Lower leg skin (tissue), 4 donors: ENCODE data around the gene PGAM4. TPM values are rescaled to one million over a fixed set of nuclear protein-coding genes. Genes with fewer than 3 reads are reported as not detected.
"Not testable (repeated sequence)": the region's sequence is repeated elsewhere in the genome, so short reads cannot be mapped to it uniquely, and the experiment has no call there.

Experiments
- DNase-seq, 2 donors: peaks; one replicate each; pipeline ENCODE4 v3.0.0-alpha.2; 2019; ENCODE audit warnings: low spot score in 2 of 2
- H3K4me3 ChIP-seq: fragments of 200-600 bp; sonication (generic); 2 replicates; pipeline ENCODE4 v1.5.1; 2017; ENCODE audit warnings: mild to moderate bottlenecking, low read depth; ENCODE audit not compliant: poor library complexity, severe bottlenecking
- POLR2A ChIP-seq, 2 donors: fragments of 450-650 bp; IDR thresholded peaks; one replicate each; pipeline ENCODE4 v1.6.1; 2016 to 2017; ENCODE audit warnings: antibody characterized with exemption in 2 of 2, mild to moderate bottlenecking in 1 of 2, moderate library complexity in 1 of 2
- WGBS, 2 donors: methylation state at CpG; one replicate each; pipeline ENCODE4 v1.1.5; 2018; 5-methylcytosine and 5-hydroxymethylcytosine counted together
- intact Hi-C: fragments of 100-400 bp; cut with DNase I; formaldehyde crosslinking; loops from one replicate; pipeline ENCODE4 v1.15.0; 2023; ENCODE audit warnings: low total_unique reads
- total RNA-seq, 4 donors: library from RNA; depleted of rRNA; stranded (reverse); fragments of >200 nt; gene quantifications; one replicate each; pipeline ENCODE4 v1.1.0, GENCODE V29; 2016
- TF ChIP-seq, protein P1 (sequence below), 3 donors: fragments of 450-650 bp; IDR thresholded peaks; one replicate each; pipeline ENCODE4 v1.5.1; 2016; ENCODE audit warnings: antibody characterized with exemption in 3 of 3, mild to moderate bottlenecking in 3 of 3, moderate library complexity in 2 of 3

PGAM4 gene
- total RNA-seq, 4 donors from 2014 or later = not detected

GRCh38 chrX:77924320-77924859 lies 45.0 kb downstream of the PGAM4 start:
- intact Hi-C loops = no loop called here
- no peak for DNase-seq
- TF ChIP-seq, protein P1, sequence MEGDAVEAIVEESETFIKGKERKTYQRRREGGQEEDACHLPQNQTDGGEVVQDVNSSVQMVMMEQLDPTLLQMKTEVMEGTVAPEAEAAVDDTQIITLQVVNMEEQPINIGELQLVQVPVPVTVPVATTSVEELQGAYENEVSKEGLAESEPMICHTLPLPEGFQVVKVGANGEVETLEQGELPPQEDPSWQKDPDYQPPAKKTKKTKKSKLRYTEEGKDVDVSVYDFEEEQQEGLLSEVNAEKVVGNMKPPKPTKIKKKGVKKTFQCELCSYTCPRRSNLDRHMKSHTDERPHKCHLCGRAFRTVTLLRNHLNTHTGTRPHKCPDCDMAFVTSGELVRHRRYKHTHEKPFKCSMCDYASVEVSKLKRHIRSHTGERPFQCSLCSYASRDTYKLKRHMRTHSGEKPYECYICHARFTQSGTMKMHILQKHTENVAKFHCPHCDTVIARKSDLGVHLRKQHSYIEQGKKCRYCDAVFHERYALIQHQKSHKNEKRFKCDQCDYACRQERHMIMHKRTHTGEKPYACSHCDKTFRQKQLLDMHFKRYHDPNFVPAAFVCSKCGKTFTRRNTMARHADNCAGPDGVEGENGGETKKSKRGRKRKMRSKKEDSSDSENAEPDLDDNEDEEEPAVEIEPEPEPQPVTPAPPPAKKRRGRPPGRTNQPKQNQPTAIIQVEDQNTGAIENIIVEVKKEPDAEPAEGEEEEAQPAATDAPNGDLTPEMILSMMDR (IDR thresholded peaks at IDR 0.05) = no peak
- no peak for TF ChIP-seq POLR2A (IDR thresholded peaks at IDR 0.05)
- H3K4me3 ChIP-seq = no peak overlapping the region
- WGBS, 2 donors = 87 to 97% methylated on average over 6 to 8 of the region's 8 CpGs

DNA sequence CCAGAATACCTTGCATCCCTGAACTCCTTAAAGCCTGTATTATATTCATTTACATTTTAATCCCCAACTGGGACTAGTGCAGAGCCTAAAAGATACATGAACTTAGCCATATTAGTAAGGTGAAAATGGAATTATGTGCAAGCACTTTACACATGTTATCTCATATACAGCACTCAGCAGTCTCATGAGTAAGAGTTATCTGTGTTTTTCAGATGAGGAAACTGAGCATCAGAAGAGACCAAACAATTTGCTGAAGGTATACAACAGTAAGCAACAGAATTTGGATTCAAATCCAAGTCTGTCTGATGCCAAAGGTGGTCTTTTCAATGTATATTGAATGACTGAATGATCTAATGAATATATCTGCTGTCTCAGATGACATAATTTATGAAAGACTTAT lies 46.7 kb downstream of the PGAM4 start:
- intact Hi-C loops = no loop called here
- TF ChIP-seq POLR2A (IDR thresholded peaks at IDR 0.05) = no peak
- TF ChIP-seq, protein P1 (IDR thresholded peaks at IDR 0.05) = no peak
- H3K4me3 ChIP-seq = no peak overlapping the region
- DNase-seq = no peak

DNA sequence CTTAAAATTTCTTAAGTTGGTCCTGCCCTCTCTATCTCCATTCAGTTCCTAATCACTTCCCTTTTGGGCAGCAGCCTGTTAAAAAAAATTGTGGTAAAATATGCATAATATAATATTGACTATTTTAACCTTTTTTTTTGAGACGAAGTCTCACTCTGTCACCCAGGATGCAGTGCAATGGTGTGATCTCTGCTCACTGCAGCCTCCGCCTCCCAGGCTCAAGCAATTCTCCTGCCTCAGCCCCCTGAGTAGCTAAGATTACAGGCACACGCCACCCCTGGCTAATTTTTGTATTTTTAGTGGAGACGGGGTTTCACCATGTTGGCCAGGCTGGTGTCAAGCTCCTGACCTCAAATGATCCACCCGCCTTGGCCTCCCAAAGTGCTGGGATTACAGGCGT lies 50.1 kb downstream of the PGAM4 start:
- H3K4me3 ChIP-seq, DNase-seq, intact Hi-C loops: not testable (repeated sequence)
- 68 to 80% methylated on average over 6 of the region's 6 CpGs for WGBS, 2 donors

- WGBS, 2 donors = 40 to 49% methylated on average over 3 of the region's 3 CpGs
- intact Hi-C loops = no loop called here
- no peak overlapping the region for H3K4me3 ChIP-seq
- DNase-seq = no peak
- TF ChIP-seq POLR2A (IDR thresholded peaks at IDR 0.05) = no peak
- TF ChIP-seq, protein P1 (IDR thresholded peaks at IDR 0.05) = no peak
Measured at GRCh38 chrX:77918568-77918967, 50.9 kb downstream of the PGAM4 start.

Other genes with a start within 250 kb of the PGAM4 start
- gene ATRX, start 183.4 kb downstream of the PGAM4 start, total RNA-seq = 10 to 100 TPM; 40.2 to 90.0 (median 71.3) TPM
- 10 to 100 TPM; 20.5 to 52.8 (median 34.4) TPM for gene MAGT1, start 74.2 kb downstream of the PGAM4 start, total RNA-seq
- 100 to 1,000 TPM; 199 to 282 (median 248) TPM for gene COX7B, start 70.2 kb downstream of the PGAM4 start, total RNA-seq
- gene ATP7A, start 58.9 kb downstream of the PGAM4 start, total RNA-seq = 10 to 100 TPM; 20.9 to 37.6 (median 28.5) TPM
- 100 to 1,000 TPM; 151 to 246 (median 179) TPM for gene PGK1, start 134.6 kb upstream of the PGAM4 start, total RNA-seq
- 10 to 100 TPM in 2 of 4 donors, 1 to 10 TPM in 2; 5.6 to 12.2 (median 8.4) TPM for gene TAF9B, start 170.0 kb upstream of the PGAM4 start, total RNA-seq